Activated CD8-positive, alpha-beta memory T cell treated with anti-CD3 and anti-CD28 coated beads, Interleukin-2, amount 50 U/mL, for 48 hours (primary cell): ENCODE measurements around the gene TRA2B.
A peak's percentile ranks its signal among the peaks of the same experiment; 100 is the strongest.

Source experiments
- DNase-seq: peaks from one replicate; pipeline ENCODE4 v3.0.0-alpha.2; 2020

Gene TRA2B

DNA sequence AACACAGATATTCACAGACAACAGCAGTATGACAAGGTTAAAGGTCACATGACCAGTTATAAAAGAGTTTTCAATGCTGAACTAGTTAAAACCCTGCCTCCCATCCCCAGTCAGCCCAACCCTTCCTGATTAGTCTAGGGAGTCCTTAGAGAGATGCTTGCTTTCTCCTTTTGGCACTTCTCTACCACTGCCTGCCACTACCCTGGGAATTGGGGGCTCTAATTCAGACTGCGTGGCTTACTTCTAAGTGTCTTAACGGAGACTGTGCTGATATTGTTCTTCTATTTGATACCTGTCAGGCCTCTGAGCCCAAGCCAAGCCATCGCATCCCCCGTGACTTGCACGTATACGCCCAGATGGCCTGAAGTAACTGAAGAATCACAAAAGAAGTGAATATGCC, 11.7 kb upstream of the TRA2B start:
- DNase-seq: no peak

DNA sequence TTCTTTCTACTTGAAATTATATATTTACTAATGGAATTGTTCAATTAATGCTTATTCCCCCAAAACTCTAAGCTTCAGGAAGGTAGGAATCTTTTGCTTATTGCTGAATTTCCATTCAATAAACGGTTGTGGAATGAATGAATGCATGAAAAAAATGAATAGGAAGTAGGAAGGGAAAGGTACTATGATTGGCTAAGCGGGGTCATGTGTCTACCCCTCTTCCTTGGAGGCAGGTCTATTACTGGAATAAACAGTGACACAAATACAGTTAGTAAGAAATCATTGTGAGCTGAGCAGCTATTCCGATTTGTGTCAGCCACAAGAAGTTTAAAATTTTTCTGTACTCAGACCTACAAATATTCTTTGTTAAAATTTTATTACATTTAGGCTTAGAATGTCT, 10.5 kb upstream of the TRA2B start:
- DNase-seq: no peak

DNA sequence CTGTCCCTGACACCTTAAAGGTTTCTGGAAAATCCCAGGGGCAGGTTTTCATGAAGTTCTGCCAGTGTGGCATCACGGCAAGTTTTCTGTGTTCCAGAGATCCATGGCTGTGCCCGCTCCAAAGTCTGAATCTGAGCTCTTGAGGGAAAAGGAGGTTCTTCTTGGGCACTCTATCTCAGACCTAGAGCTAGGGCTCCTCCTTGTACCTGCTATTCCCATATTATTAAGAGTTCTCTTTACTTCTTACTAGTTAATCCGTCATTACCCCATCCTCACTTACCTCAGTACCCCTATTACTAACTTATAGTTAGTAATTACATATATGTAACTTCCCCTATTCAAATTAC, 5.9 kb upstream of the TRA2B start:
- DNase-seq: no peak

DNA sequence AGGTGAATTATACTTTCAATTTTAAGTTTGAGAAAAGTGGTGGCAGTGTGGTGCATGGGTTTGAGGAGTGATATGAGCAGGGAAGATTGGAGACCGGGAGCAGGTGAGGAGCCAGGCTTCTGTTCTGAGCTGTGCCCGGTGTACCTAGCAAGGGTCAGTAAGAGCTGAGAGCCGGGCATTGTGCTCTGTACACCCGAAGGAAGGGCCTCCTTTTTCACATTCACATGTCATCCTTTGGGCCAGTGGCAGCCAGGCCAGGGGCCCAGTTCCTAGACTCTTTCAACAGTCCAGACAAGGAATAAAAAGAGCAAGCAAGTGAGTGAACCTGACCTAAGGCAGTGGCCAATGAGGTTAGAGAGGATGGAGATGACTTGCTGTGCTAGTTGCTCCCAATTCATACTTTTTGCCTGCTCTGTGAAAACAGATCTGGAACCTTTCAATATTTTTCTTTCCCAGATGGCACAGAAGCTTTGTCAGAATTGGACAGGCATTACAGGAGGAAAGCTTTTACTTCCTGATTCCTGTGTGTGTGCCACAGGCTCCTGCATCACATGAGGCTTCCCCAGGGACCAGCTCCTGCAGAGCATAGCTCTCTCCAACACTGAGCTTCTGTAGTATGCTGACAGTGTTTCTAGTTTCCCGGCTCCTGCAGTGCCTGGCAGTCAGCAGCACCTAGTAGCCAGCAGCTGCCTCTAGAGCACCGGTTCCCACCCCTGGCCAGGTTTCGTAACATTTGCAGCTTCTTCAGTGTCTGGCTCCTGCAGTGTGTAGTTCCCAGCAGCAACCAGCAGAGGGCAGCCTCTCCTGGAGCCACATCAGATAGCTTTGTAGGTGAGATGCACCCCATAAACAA, 5.3 kb upstream of the TRA2B start:
- DNase-seq: peak; percentile 91

DNA sequence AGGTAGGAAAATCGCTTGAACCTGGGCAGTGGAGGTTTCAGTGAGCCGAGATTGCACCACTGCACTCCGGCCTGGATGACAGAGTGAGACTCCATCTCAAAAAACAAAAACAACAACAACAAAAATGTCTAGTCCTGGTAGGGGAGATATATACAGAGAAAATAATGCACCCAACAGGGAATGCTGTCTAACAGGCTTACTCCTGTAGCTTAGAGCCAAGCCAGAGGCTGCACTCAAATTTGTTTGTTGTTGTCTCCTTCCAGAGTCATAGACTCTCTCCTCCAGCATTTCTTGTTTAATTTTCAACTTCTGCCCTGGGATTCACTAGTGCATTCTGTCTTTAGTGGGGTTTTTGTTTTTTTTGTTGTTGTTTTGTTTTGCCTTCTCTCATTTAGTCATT, 4.6 kb upstream of the TRA2B start:
- no peak for DNase-seq

DNA sequence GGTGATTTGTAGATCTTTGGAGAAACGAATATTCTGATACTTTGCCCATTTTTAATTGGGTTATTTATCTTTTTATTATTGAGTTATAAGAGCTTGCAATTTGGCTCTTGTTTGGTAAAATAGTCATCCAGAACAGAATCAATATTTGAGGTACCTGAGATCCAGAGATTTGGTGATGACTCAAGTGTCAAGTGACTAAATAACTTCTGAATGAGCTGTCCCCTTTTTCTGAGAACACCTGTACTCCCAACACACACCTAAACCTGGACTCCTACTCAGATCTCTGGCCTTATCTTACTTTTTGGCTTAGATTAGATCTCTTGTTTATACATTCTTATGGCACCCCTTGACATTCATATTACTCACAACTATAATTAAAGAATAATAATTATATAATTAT, 3.1 kb upstream of the TRA2B start:
- no peak for DNase-seq

DNA sequence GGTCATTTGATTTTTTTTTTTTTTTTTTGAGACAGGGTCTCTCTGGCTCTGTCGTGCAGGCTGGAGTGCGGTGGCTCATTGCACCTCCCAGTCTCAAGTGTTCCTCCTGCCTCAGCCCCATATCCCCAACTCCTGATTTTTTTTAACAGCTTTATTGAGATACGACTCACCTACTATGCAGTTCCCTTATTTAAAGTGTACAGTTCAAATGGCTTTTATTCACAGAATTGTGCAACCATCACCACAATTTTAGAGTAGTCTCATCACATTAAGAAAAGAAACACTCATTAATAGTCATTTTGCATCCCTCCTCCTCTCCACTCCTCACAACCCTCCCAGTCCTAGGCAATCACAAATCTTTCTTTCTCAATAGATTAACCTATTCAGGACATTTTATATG, 1.9 kb upstream of the TRA2B start:
- no peak for DNase-seq

DNA sequence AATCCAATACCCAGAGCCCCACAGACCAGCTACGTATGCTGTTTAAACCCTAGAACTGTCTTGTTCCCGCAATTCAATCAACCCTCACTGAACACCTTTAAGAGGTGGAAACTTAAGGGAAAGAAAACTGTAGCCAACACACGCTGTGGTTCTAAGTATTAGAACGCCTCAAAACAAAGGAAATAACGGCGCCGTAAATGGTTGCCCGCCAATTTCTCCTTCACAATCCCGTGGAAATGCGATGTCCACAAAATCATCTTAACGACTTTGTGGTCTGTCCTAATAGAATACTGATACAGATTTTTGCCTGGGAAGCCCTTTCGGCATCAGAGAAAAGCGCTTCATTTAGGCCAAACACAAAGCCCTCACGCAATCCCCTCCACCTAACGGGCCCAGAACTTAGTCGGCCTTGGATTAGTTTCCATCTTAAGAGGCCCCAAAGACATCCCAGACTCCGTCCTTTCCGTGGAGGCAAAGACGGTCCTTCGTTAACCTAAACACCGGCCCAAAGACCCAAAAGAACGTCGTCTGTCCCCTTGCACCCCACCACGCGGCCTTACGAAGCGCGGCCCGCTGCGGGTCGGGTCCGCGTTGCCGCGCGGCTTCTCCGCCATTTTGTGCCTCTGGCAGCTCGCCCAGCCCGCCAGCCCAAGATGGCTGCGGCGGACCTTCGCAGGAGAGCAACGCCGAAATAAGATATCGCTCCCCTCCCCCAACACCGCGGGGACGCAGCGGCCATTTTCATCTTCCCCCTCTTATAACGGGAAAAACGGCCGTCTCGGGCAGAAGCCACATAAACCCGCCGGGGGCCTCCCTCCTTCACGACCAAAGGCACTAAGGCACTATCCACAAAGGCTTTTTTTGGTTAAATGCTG, 763 bp downstream of the TRA2B start:
- peak; percentile 93 for DNase-seq

DNA sequence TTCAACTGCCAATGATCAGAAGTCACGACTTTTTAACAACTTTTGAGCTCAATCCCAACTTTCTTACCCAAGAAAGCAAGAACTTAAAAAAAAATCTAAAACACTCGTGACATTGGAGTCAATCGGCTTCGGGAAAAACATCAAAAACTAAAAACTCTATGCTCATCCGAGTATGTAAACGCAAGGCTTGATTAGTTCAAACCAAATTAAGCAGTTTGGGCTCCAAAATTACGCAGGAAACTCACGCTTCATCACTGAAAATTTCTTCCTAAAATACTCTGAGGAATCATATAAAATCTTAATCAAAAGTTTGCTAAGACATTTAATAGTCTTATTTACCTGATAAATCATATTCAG, 1.6 kb downstream of the TRA2B start:
- no peak for DNase-seq

DNA sequence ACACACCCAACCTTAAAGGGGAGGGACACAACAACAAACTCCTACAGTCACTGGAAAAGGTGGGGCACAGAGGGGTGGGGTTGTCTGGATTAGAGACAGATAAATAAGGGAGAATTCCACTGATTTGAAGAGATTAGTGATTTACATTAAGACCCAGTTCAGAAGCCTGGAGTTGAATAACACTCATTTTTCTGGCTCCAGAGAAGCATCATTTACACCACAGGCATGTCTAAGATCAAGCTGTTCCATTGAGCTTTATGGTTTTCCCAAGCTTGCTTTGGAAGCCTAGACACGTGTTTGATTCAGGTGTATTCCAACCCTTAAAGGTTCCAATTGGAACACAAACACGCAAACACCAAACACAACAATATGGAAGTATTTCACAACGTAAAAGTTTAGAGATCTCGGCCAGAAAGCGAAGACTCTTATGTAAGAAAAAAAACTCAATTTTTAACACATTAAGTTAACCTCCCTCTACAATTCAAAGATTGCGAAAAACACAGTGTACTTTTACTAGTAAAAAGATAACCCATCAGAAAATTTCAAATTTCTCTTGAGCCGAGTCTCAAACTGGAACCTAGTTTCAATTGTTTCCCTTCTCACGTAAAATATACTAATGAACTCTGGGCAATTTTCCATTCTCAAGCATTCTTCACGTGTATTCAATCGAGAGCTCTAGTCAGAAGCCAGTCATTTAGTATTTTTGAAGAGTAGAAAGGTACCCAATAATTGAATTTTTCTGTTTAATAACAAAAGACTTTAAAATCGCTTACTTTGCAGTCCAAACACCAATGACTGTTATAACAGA, 2.1 kb downstream of the TRA2B start:
- DNase-seq: no peak

DNA sequence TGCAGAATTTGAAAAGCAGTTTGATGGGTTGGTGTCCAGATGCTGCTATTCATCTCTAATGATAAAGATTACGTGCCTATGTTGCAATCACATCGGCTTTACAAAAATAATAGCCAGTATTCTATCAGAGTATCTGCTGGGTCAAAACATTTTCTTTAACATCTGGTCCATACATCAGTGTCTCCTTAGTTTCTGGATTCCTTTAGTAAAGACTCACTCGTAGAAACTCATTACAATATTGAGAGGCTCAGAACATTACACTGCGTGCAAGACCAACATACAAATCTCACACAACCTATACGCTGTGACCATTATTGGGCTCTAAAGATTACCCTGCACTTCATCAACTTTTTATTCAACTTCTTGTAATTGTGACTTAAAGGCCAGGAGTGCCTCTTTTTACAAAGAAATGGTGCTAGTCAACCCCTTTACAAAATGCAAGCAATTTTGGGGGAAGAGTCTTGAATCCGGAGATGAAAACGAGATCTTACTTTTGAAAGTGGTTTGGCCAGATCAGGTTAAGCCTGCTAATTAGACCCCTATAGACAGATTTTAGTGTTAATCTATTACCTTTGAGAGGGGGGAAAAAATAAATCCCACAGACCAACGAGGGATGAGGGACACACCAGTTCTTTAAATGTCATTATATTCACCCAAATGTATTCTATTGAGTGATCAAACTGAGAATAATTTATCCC, 2.9 kb downstream of the TRA2B start:
- DNase-seq: no peak

DNA sequence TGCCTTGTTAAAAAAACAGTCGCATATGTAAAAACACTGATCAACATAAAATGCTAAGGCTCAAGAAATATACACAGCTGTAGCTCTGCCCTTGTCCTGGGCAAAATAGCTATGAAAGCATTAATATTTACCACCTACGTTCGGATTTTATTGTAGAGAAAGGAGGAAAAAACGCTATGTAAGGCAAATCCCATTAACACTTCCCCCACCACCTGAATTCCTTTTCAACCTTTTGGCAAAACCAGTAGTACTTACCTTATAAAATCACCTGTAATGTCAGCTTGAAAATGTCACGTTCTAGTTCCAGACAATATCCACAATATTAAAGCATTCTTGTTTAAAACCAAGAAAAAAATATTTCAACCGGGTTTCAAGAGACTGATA, 3.6 kb downstream of the TRA2B start:
- DNase-seq: no peak

DNA sequence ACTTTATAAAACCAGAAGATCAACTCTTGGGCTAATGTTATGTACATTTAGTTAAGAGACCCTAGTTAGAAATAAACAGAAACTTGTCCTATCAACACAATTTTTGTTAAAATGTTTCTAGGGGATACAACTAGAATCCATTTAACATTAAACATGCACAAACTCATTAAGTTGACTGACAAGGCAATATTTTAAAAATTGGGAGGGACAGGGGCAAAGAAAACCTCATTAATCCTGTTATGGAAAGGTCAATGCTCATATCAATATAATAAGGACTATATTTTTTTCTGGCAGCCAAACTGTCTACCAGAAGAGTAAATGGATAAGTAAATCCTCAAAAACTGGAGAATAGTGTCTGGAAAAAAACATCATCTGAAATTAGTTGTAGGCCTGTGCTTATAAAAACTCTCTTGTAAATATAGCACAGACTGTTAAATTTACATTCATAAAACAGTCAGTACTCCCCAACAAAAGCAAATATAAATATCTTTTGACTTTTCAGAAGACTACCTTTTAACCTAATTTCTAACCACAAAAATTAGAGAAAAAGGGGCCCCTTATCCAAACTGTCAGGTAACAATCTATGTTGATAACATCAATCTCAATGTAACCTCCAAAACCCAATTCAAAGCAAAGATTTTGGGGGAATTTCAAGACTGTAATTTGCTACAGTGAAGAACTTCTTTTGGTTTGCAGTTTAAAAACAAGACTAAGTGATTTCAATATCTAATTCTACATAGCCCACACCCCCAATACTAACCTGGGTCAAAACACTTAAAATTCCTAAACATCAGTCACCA, 4.2 kb downstream of the TRA2B start:
- no peak for DNase-seq

DNA sequence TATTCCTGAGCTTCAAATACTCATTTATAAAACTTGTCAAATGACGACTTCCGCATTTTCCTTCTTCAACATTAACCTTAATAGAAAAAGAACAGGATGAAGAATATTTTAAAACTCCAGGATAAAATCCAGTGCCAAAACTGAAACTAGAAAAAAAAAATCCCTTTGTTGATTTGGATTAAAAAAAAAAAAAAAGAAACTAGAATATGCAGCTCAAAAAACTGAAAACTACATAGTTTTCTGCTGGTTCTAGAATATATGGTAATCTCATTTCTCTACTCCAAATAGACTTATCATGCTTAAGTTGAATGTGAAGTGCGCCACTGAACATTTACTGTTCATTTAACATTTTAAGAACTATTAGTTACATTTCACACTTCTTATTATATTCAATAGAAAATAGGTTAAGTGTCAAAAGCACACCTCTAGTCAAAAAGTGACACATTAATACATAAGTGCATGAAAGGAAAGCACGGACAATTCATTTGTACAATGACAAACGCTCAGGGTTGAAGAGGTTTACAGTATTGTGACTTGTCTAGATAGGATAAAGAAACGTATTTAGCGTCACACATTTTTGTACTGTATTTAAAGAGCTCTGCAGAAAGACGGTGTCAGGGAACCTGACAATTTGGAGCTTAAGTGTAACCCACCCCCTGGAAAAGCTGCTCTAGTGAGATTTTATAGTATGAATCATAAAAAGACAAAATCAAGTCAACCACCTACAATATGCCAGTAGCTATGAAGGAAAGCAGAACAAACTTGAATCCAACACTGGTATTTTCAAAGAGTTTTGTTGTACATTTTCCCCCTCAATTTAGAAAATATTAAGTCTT, 5.8 kb downstream of the TRA2B start:
- no peak for DNase-seq

DNA sequence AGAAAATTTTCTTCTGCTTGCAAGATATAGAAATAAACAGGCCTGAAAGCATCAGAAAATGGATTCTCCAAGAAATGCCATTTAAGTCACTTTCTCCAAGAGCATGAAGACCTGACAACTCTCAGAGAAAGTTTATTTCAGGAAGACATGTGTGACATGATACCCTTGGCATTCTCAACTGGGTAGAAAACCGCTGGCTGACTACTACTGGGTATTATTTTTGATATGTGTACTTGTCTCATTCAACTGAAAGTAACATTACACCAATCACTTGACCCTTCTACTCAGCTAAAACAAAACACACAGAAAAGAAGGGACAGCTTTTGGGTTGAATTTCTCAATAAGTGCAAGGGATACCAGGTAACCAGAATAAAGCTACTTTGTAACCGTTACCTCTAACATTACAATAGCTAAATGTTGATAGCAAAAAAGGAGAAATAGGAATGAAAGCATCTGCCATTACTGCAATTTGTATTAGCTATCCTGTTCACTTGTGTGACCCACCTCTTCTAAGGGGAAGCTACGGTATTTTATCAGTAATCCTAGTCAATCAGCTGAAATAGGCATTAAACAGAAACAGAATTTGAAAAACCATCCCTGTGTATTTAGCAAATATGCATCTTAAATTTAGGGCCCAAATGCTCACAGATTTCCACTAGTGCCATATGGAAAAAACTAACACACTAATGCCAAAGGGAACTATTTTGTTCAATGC, 7.3 kb downstream of the TRA2B start:
- no peak for DNase-seq

DNA sequence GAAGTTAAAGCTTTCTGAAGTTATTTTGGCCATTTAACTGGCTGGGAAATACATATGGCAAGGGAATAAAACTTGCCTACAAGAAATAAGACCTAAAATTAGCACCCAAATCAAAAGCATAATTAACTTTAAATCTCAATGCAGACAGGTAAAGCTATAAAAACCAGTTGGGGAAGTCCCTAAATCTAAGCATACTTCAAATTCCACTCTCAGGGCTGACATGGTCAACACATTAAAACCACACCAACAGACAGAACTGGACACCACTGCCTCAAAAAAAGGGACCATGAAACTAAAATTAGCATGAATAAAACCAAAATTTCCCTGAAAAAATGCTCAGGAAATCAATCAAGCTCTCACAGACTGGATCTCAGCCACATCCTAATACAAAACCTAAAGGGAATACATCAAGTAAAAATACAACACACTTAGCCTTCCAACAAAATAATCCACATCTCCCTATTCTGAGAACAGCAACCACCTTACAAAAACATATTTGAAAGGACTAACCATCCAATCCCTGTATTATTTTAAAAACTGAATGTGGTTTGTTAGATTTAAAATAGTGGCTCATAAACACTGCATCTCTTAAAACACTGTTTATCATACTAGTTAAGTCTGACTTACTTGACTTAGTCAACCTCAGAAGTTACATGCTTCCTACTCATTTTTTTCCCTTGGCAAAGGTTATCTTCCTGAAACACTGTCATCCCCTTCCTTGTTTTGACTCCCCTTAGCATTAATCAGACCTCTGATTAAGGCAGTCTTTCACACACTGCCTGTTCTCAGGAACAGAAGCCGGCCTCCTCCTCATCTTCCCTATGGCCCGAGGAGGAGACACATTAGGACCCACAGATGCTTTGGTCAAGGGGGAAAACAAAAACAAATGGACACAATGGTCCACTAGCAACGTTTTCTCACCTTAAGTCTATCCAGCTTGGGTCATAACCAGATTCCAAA, 8.3 kb downstream of the TRA2B start:
- no peak for DNase-seq

DNA sequence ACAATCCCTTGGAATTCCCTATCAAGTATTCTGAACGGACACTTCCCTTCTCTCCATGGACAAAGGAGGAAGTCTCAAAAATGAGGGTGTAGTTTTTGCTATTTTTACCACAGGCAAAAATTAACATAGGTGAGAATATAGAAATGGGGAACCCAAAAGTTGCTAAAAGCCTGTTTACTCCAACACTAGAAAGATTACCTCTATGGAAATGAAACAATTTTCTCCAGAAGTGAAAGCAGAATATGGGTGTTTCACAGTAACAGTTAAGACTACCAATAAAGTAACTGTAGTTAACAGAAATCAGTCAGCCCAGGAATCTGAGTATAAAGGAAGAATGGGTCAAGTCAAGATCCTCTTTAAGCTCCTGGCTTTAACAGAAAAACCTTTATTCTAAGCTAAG, 9.3 kb downstream of the TRA2B start:
- DNase-seq: no peak

DNA sequence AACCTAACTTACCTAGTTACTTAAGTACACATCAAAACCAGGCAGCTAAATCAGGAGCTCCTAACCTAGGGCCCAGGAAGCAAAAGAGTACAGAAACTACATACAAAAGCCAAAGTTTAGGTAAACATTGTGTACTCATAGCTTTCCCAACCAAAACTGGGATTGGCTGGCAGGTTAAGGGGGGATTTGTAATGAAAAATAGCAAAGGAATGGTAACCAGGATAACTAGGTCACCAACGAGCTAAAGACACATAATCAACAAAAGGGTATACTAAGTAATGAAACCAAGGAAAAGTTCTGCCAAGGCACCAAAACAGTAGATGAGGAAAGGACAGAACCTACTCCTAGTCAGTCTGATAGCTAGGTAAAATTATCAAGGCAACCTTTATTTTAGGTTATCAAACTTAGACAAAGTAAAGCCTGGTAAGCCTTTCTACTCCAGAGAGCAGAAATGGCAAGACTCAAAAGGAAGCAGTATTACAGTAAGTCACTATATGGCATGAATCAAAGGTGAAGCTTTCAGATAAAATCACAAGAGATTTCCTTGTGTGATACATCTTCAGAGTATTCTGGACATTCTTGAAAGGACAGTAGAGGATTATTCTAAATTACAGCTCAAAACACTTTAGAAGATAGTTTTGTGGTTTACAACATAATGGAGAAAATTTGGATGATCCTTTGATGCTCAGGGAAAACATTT, 10.2 kb downstream of the TRA2B start:
- DNase-seq: no peak

DNA sequence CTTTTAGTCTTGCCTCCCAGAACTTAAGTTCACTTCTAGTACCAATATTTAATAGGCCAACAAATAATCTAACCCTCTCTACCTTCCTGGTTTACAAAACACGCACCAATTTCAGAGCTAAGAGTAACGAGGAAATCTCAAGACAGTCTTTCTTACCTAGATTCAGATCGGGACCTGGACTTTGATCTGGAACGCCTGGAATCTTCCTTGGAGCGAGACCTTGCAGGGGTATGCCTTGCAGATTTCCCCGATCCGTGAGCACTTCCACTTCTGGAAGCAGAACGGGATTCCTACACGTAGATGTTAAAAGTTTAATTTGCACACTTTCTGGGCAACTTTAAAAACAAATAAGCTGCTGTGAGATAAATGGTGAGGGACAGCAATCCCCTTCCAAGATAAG, 11.4 kb downstream of the TRA2B start:
- no peak for DNase-seq
